IPS-18c (cell line): ENCODE measurements around the gene IDNK.
A peak's percentile ranks its signal among the peaks of the same experiment; 100 is the strongest.

Experiments
- H3K4me3 ChIP-seq: 2 replicates; pipeline ENCODE4 v1.7.0; 2013; ENCODE audit warnings: low read depth, mild to moderate bottlenecking, low read length, moderate library complexity; ENCODE audit not compliant: insufficient read depth
- H3K9me3 ChIP-seq: one replicate; pipeline ENCODE4 v1.6.1; 2013; ENCODE audit warnings: mild to moderate bottlenecking, low read length, moderate library complexity; ENCODE audit not compliant: control insufficient read depth, insufficient read depth

The IDNK gene

DNA sequence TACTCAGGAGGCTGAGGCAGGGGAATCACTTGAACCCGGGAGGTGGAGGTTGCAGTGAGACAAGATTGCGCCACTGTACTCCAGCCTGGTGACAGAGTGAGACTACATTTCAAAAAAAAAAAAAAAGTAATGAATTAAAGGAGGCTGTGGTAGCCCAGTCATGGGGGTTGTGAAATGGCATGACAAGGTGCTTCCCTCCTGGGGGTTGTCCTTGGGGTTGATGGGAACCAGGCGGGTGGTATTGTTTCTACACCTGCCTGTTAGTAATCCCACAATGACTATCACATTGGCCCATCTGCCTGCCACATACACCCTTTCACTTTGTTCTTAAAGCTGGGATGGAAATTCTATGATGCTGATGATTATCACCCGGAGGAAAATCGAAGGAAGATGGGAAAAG lies 5.6 kb downstream of the IDNK start:
- H3K4me3 ChIP-seq, result no peak overlapping the region
- H3K9me3 ChIP-seq, result no peaks in the 10 kb centered on the region

DNA sequence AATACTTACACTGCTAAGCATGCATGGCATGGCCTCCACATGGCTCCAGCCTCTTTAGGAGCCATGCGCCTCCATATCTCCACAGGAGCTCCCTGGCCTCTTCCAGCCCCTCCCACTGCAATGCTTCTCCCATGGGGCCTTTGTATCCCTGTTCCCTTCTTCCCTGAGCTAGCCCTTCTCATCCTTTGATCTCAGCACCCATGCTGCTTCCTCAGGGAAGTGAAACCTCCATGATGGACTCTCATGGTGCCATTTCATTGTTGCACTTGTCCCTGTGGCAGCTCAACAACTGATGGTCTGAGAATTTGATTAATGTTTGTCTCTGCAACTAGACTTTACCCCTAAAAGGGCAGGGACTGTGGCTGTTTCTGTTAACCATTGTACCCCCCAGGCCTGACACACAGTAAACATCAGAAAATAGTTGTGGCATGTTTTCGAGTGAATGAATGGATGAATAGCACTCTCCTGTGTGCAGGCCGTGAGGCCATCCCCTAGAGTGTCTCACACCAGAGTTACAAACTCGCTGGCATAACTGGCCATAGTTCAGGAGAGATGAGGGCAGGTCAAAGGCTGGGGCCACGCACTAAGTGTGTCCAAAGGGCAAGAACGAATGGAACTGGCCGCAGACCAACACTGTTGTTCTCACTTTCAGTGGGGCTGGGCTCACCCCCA lies 6.6 kb downstream of the IDNK start:
- H3K9me3 ChIP-seq, result no peaks in the 10 kb centered on the region
- H3K4me3 ChIP-seq, result 0 out of 2 replicates have a peak overlapping the region, but pooled peaks have one; percentile 4

DNA sequence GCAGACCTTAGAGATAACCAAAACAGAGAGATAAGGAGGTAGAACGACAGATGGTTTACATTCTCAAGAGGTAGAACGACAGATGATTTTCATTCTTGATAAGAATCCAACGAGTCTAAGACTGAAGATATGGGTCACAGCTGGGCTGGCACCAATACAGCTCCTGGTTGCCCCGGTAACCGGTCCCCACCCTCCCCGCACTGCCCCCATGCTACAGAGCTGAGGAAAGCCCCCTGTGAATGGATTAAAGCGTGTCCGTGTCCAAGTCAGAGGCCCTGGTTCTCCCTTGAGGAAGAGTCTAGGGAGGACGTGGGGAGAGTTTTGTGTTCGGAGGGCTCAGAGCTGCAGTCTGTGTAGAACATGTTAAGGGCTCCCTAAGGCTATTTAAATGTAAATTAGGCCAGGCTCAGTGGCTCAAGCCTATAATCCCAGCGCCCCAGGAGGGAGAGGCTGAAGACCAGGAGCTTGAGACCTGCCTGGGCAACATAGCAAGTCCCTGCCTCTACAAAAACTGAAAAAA lies 8.1 kb downstream of the IDNK start:
- Histone ChIP-seq H3K9me3 (no peaks in the 10 kb centered on the region), H3K4me3 (no peak overlapping the region; the same call in 1 of the 2 replicates)

DNA sequence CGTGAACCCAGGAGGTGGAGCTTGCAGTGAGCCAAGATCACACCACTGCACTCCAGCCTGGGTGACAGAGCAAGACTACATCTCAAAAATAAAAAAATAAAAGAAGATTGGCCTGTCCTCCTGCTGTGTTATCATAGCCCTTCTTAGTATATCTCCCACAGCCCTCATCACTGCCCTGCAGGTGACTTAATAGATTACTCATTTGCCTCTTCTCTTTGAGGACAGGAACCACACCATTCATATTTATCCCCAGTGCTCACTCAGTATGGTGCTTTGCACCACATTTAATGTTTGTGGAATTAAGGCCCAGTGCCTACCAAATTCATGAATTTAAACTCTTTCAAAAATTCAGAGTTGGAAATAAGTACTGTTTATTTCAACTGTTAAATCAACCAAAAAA lies 10.3 kb downstream of the IDNK start:
- H3K4me3 ChIP-seq, result no peak overlapping the region
- no peaks in the 10 kb centered on the region for H3K9me3 ChIP-seq

DNA sequence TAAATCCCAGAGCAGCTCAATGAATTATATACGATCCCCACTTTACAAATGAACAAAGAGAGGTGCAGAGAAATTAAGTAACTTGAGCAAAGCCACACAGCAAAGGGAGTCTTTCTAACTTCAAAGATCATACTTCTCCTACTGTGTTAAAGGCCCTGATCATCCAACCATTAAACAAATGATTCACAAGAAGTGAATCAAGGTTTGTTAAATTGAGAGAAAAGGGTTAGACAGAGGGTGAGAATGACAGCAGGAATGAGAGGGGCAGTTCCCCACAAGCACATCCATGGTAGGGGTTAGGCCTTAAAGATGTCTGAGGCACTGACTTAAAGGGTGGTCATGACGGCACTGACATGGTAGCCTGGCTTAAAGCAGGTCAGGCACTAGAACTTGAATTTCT lies 10.7 kb downstream of the IDNK start:
- Histone ChIP-seq H3K9me3 (no peaks in the 10 kb centered on the region), H3K4me3 (no peak overlapping the region)

DNA sequence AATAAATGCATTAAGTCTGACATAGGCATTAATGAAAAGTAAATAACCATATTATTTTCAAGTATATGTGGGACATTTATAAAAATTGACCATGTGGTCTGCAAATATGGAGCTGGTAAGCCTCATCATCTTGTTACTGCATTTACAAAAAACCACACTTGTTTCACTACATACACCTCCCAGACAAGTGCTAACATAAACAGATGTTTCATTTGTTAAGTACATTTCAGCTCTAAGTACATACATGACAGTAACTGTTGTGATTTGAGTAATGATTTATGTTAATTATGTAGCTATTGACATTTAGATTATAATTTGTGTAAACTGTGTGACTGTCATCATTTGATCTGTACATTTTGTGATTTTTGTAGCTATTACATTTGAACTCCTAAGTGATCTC lies 13.9 kb downstream of the IDNK start:
- no peak overlapping the region for H3K4me3 ChIP-seq

DNA sequence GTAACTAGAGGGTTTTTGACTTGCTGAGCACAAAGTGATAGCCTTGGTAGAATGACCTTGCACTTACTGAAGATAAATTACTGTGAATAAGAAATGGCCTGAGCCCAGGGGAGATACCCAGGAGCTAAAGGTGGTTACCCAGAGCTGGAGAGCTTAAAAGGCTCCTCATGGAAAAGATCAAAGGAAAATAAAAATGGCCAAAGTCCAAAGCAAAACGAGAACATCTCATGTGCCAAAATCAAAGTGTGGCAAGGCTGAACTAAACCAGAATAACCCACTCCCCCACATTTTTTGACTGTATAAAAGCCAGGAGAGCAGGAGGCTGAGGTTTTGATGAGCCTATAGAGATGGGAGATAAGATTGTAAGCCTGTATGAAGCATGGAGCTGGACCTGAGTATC lies 14.4 kb downstream of the IDNK start:
- H3K9me3 ChIP-seq, result no peaks in the 10 kb centered on the region
- H3K4me3 ChIP-seq, result no peak overlapping the region

More for the DNA sequence above, 13.9 kb downstream of the IDNK start:
- no peaks in the 10 kb centered on the region for H3K9me3 ChIP-seq

DNA sequence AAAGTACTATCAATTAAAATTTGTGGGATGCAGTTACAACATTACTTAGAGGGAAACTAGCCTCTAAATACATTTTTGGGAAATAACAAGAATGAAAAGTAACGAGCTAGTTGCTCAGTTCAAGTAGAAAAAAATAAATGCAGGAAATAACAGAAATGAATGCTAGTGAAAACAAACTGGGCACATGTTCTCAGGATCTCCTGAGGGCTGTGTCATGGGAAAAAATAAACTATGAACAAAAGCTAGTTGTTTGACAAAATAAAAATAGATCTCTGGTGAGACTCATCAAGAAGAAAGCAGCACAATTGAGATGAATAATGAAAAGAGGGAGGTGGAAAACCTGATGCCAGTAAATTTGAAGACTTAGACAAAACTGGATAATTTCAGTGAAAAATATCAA lies 16.3 kb downstream of the IDNK start:
- no peaks in the 10 kb centered on the region for H3K9me3 ChIP-seq

DNA sequence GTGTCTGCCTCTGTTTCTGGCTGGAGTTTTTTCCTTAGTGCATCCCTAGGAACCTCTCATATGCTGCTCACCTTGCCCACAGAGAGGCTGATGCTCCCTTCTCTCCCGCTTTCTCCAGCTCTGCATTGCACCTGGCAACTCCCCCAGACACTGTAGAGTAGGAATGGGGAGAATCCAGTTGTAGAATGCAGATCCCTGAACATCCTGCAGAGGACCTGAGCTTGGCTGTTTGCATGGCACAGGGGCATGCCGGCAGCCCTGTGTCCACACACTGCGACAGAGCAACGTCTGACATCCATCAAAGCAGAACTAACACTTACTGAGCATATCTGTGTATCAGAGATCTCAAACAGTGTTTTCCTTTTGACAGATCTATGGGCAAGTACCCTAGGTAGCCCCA lies 19.9 kb downstream of the IDNK start:
- no peak overlapping the region for H3K4me3 ChIP-seq
- no peaks in the 10 kb centered on the region for H3K9me3 ChIP-seq

More for the DNA sequence above, 16.3 kb downstream of the IDNK start:
- no peak overlapping the region for H3K4me3 ChIP-seq

DNA sequence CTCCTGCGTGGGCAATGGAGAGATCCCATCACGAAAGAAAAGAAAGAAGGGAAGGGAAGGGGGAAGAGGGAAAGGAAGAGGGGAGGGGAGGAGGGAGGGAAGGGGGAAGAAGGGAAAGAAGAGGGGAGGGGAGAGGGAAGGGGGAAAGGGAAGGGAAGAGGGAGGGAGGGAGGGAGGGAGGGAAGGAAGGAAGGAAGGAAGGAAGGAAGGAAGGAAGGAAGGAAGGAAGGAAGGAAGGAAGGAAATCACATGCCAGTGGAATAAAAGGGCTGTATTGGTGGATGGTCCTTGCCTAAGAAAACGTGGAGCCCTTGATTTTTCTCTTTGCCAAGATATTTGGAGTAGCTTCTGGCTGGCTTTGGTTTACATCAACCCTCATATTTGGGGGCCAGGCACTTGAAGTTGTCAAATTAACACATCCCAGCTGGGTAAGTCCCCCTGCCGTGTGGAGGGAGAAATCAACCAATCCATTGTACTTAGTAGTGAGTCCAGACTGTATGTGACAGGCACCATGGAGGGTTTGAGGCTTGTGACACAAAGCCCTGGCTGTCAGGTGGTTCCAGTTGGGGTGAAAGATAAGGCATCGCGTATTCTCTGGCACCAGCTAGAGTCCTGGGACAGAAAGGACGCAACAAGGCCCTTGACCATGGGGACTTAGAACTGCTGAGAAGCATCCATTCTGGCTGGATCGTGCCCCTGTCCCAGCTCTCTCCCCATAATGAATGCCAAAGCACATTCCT lies 23.7 kb downstream of the IDNK start:
- Histone ChIP-seq H3K4me3 (no peak overlapping the region), H3K9me3 (no peaks in the 10 kb centered on the region)

DNA sequence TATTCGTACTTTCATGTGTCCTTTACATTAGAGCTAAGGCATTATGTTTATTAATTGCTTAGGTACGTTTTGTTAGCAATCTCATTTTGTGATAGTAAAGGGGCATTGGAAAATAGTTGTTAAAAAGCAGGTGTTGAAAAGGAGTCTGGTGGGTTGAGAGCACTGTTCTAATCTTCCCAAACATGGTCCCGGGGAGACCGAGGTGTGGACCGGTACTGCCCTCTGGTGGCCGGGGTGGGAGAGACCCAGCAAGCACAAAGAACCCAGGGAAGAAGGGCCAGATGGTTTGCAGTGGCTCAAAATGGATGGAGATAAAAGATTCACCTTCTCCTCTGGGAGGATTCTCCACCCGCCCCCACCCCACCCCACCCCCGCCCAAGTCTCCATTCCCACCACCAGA lies 26.1 kb downstream of the IDNK start:
- no peaks in the 10 kb centered on the region for H3K9me3 ChIP-seq
- no peak overlapping the region for H3K4me3 ChIP-seq

DNA sequence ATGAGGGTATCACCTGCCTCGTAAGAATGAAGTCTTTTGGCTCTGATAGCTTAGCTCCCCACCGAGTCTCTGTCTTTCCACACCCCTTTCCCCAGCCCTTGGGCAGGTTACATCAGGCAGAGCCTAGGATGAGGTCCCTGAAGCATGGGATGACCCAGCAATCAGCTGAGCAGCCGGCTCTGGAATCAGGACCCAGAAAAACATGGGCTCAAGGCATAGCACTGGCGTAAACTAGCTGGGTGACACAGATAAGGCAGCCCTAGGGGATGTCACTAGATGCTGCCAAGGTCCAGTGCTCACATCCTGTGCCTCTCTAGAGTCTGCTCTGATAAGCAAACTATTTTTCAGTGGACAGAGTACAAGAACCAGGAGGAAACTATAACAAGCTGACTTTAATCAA lies 26.6 kb downstream of the IDNK start:
- Histone ChIP-seq H3K9me3 (no peaks in the 10 kb centered on the region), H3K4me3 (no peak overlapping the region)

DNA sequence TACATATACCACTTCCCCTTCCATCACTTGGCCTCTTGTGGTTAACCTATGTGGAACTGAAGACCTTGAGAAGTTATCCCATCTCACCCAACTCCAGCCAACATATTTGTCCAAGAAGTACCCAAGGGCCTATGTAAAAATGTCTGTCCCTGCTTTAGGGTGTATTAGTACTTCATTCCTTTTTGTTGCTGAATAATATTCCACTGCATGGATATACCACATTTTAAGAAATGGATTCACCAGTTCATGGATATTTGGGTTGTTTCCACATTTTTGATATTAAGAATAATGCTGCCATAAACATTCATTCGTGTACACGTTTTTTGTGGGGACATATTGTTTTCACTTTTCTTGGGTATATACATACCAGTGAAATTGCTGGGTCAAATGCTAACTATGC lies 28.6 kb downstream of the IDNK start:
- H3K4me3 ChIP-seq, result no peak overlapping the region

DNA sequence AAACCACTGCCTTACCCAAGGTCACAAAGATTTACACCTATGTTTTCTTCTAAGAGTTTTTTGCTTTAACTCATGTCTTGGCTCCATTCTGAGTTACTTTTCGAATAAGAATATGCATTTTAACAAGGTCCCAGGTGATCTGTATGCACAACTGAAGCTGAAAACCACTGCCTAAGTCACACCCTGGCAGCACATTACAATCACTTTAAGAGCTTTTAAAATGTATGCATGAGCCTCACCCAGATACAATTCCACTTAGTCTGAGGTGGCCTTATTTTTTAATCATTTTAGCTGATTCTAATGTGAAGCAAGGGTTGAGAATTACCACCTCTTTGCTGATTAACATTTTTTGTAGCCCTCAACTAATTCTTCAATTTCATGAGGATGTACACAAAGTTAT lies 29.5 kb downstream of the IDNK start:
- Histone ChIP-seq H3K4me3 (no peak overlapping the region), H3K9me3 (no peaks in the 10 kb centered on the region)

More for the DNA sequence above, 28.6 kb downstream of the IDNK start:
- no peaks in the 10 kb centered on the region for H3K9me3 ChIP-seq

DNA sequence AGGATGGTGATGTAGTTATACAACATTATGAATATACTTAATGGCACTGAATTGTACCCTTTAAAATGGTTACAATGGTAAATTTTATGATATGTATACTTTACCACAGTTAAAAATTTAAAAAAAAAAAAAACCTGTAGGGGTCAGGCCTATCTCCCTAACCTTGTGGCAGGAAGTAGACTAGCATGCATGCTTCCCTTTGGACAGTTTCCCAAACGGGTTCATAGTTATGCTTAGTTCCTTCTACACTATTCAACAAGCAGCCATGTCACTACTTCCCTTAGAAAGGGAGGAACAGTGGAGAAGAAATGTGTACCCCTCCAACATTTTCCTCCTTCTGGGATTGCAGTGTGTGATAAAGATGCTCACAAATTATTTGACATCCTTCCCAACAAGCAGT lies 32.5 kb downstream of the IDNK start:
- no peaks in the 10 kb centered on the region for H3K9me3 ChIP-seq
- no peak overlapping the region for H3K4me3 ChIP-seq

DNA sequence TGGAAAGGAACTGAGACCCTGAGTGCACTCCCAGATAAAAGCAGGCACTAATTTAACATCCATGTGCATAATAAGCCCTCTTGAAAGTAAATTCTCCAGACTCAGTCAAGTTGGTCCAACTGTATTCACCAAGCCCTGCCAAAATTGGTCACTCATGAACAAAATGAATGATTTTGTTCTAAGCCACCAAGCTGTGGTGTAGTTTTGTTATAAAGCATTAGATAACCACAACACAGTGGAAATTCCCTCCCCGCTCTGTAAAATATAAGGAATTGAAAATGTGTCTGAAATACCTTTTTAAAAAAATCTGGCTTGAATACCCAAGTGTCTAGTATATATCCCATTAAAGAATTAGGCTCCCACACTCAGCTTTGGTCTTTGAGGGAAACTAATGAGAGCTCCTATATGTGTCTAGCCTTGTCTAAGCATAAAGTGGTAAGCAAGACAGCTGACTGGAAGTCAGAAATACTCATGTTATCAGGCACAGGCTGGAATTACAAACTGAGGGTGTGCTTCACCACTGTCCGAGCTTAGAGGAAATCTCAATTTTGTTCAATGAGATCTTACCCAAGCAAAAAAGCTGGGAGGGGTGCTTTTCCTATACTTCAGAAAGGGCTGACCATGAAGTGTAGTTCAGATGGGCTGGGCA lies 33.2 kb downstream of the IDNK start:
- Histone ChIP-seq H3K9me3 (no peaks in the 10 kb centered on the region), H3K4me3 (no peak overlapping the region)

DNA sequence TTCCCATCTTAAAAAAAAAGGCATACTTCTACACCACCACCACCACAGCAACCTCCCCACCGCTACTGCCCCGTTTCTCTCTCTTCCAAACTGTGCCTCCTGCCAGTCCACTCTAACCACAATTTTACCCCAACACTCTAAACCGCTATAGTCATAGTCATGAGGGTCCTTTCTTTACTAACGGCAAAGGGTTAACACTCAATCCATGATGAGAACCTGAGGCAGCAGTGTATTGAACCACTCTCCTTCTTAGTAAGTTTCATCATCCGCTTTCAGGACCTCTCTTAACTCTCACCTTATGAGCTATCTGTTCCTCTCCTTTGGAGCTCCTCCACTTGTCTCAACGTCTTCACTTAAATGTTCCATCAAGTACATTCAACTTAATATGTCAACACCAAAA lies 34.0 kb downstream of the IDNK start:
- Histone ChIP-seq H3K4me3 (no peak overlapping the region), H3K9me3 (no peaks in the 10 kb centered on the region)

DNA sequence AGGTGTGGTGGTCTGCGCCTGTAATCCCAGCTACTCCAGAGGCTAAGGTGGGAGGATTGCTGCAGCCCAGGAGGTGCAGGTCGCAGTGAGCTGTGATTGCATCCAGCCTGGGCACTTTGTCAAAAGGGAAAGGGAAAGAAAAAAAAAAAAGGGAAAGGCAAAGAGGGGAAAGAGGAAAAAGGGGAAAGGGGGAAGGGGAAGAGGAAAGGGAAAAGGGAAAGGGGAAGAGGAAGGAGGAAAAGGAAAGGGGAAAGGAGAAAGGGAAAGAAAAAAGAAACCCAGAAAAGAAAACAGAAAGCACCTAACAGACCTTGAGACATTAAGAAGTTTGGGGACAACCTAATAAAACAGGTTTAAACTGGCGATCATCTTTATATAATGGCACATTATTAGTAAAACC lies 40.0 kb downstream of the IDNK start:
- Histone ChIP-seq H3K9me3 (no peaks in the 10 kb centered on the region), H3K4me3 (no peak overlapping the region)
